Liver (tissue), 9 donors: ENCODE data around the gene GPR84. TPM values are rescaled to one million over a fixed set of nuclear protein-coding genes. Genes with fewer than 3 reads are reported as not detected.

Source experiments
- DNase-seq: peaks from one replicate; pipeline ENCODE4 v3.0.0-alpha.2; 2017; ENCODE audit warnings: low spot score
- H3K27ac ChIP-seq, 2 donors: one replicate each; pipeline ENCODE4 v1.7.0; 2013; ENCODE audit warnings: inconsistent platforms in 2 of 2, low read length in 2 of 2, control low read depth in 1 of 2, low read depth in 1 of 2, mild to moderate bottlenecking in 1 of 2
- H3K27me3 ChIP-seq, 4 donors: one replicate each; pipeline versions ENCODE4 v1.6.1 to v1.7.0; 2013; ENCODE audit warnings: low read length in 3 of 4, inconsistent platforms in 1 of 4, mild to moderate bottlenecking in 1 of 4, moderate library complexity in 1 of 4; ENCODE audit not compliant: control insufficient read depth in 4 of 4, insufficient read depth in 4 of 4
- H3K36me3 ChIP-seq, 4 donors: one replicate each; pipeline versions ENCODE4 v1.6.1 to v1.7.0; 2013; ENCODE audit warnings: low read length in 3 of 4, mild to moderate bottlenecking in 3 of 4, low read depth in 1 of 4, moderate library complexity in 1 of 4; ENCODE audit not compliant: control insufficient read depth in 4 of 4, insufficient read depth in 3 of 4
- H3K4me1 ChIP-seq, 4 donors: one replicate each; pipeline versions ENCODE4 v1.6.1 to v1.7.0; 2013; ENCODE audit warnings: low read length in 3 of 4, mild to moderate bottlenecking in 3 of 4, moderate library complexity in 1 of 4; ENCODE audit not compliant: control insufficient read depth in 4 of 4, insufficient read depth in 4 of 4
- H3K4me3 ChIP-seq, 3 donors: one replicate each; pipeline versions ENCODE4 v1.6.1 to v1.7.0; 2013; ENCODE audit warnings: low read length in 3 of 3, control low read depth in 1 of 3, low read depth in 1 of 3, mild to moderate bottlenecking in 1 of 3
- H3K9ac ChIP-seq, 2 donors: one replicate each; pipeline ENCODE4 v1.7.0; 2013; ENCODE audit warnings: low read length in 2 of 2, mild to moderate bottlenecking in 2 of 2, moderate library complexity in 2 of 2, control low read depth in 1 of 2, low read depth in 1 of 2
- H3K9me3 ChIP-seq, 4 donors: one replicate each; pipeline versions ENCODE4 v1.6.1 to v1.7.0; 2013; ENCODE audit warnings: low read length in 3 of 4; ENCODE audit not compliant: control insufficient read depth in 4 of 4
- EGR1 ChIP-seq, 2 donors: IDR thresholded peaks; 2 replicates each; pipeline ENCODE4 v1.6.1; 2016 to 2018; ENCODE audit warnings: antibody characterized with exemption in 2 of 2, low read depth in 2 of 2
- FOXA2 ChIP-seq: IDR thresholded peaks from 2 replicates; pipeline ENCODE4 v1.6.1; 2016; ENCODE audit warnings: antibody characterized with exemption
- GABPA ChIP-seq, 2 donors: IDR thresholded peaks in 1 of 2; conservative IDR thresholded peaks in 1 of 2; 2 replicates each; pipeline ENCODE4 v1.6.1; 2016; ENCODE audit warnings: antibody characterized with exemption in 2 of 2, mild to moderate bottlenecking in 1 of 2, moderate library complexity in 1 of 2
- HNF4A ChIP-seq, 2 donors: conservative IDR thresholded peaks; 2 replicates each; pipeline ENCODE4 v1.6.1; 2016; ENCODE audit warnings: antibody characterized with exemption in 2 of 2, mild to moderate bottlenecking in 2 of 2
- HNF4G ChIP-seq: IDR thresholded peaks from 2 replicates; pipeline ENCODE4 v1.6.1; 2016; ENCODE audit warnings: antibody characterized with exemption
- JUND ChIP-seq, 2 donors: IDR thresholded peaks; 2 replicates each; pipeline ENCODE4 v1.6.1; 2016; ENCODE audit warnings: antibody characterized with exemption in 2 of 2
- NR2F2 ChIP-seq: IDR thresholded peaks from 2 replicates; pipeline ENCODE4 v1.6.1; 2016; ENCODE audit warnings: antibody characterized with exemption
- RAD21 ChIP-seq, 2 donors: IDR thresholded peaks; 2 replicates each; pipeline ENCODE4 v1.6.1; 2016; ENCODE audit warnings: antibody characterized with exemption in 2 of 2, mild to moderate bottlenecking in 2 of 2
- RXRA ChIP-seq, 2 donors: IDR thresholded peaks; 2 replicates each; pipeline ENCODE4 v1.6.1; 2017 to 2018; ENCODE audit warnings: antibody characterized with exemption in 2 of 2, mild to moderate bottlenecking in 1 of 2
- SP1 ChIP-seq: IDR thresholded peaks from 2 replicates; pipeline ENCODE4 v1.6.1; 2018; ENCODE audit warnings: antibody characterized with exemption, mild to moderate bottlenecking
- TAF1 ChIP-seq: conservative IDR thresholded peaks from 2 replicates; pipeline ENCODE4 v1.6.1; 2016; ENCODE audit warnings: antibody characterized with exemption, mild to moderate bottlenecking
- YY1 ChIP-seq: IDR thresholded peaks from 2 replicates; pipeline ENCODE4 v1.6.1; 2016; ENCODE audit warnings: antibody characterized with exemption, mild to moderate bottlenecking
- WGBS: extraction: QIAGEN DNeasy Blood & Tissue Kit; methylation state at CpG from one replicate; pipeline ENCODE4 v1.1.7; 2013; 5-methylcytosine and 5-hydroxymethylcytosine counted together
- polyA plus RNA-seq, 2 donors: library from polyadenylated mRNA; stranded (reverse) in 1 of 2; unstranded in 1 of 2; fragments of 200-250 nt in 1 of 2; fragments of >200 nt in 1 of 2; fragmentation: Nextera tagmentation in 1 of 2; extraction: Ambion mirVana in 1 of 2; gene quantifications; one replicate each; pipeline versions ENCODE4 v1.2.1 to v1.2.3, GENCODE V29; 2013 to 2015
- total RNA-seq, 2 donors: library from RNA; depleted of rRNA; stranded (reverse); fragments of >200 nt; gene quantifications; one replicate each; pipeline ENCODE4 v1.2.3, GENCODE V29; 2014
- TF ChIP-seq, protein P1 (sequence below): IDR thresholded peaks from 2 replicates; pipeline ENCODE4 v1.6.1; 2016; ENCODE audit warnings: antibody characterized with exemption
- TF ChIP-seq, protein P2 (sequence below): IDR thresholded peaks from 2 replicates; pipeline ENCODE4 v1.6.1; 2016; ENCODE audit warnings: antibody characterized with exemption, mild to moderate bottlenecking
- TF ChIP-seq, protein P3 (sequence below): fragments of 150-350 bp; IDR thresholded peaks from 2 replicates; pipeline ENCODE4 v1.5.1; 2017; ENCODE audit warnings: improper control_type of control experiment, low read depth, low read length; ENCODE audit not compliant: missing input control
- TF ChIP-seq, protein P4 (sequence below): IDR thresholded peaks from 2 replicates; pipeline ENCODE4 v1.6.1; 2016; ENCODE audit warnings: antibody characterized with exemption
- TF ChIP-seq, protein P5 (sequence below): IDR thresholded peaks from 2 replicates; pipeline ENCODE4 v1.6.1; 2016; ENCODE audit warnings: antibody characterized with exemption
- donor health status: healthy.
- donor health status: healthy.
- donor health status: healthy.
- donor health status: healthy.
- donor health status: healthy.

The GPR84 gene
- total and polyA plus RNA-seq, 4 donors, result 0.09 to 0.37 (median 0.33) TPM; not detected in 1

DNA sequence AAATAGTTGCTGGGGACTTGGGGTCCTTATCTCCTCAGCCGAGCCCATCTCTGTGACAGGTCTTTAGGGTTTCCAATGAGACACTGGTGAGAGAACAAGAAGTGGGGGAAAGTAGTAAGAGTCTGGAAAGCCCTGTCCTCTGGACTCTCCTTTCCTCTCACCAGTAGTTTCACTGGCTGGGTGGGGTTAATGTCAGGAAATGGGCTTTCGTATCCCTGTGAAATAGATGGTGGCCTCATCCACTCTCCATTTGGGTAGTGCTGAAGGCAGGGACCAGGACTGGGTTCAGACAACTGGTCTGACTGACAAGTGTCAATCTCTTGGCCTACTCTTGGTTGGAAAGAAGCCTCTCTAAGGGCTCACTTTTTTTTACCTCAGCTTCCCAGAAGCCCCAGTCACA lies 12.7 kb upstream of the GPR84 start:
- H3K27me3 ChIP-seq, result no peaks in the 10 kb centered on the region
- no peak overlapping the region for H3K27ac ChIP-seq
- H3K9ac ChIP-seq, result no peak overlapping the region
- TF ChIP-seq, protein P1, sequence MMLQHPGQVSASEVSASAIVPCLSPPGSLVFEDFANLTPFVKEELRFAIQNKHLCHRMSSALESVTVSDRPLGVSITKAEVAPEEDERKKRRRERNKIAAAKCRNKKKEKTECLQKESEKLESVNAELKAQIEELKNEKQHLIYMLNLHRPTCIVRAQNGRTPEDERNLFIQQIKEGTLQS, result no peak
- TF ChIP-seq RXRA (IDR thresholded peaks at IDR 0.05) (no peak), FOXA2 (no peak), HNF4G (no peak), JUND (IDR thresholded peaks at IDR 0.05) (no peak), YY1 (no peak), TAF1 (no peak), RAD21 (IDR thresholded peaks at IDR 0.05) (no peak)
- TF ChIP-seq, protein P2, sequence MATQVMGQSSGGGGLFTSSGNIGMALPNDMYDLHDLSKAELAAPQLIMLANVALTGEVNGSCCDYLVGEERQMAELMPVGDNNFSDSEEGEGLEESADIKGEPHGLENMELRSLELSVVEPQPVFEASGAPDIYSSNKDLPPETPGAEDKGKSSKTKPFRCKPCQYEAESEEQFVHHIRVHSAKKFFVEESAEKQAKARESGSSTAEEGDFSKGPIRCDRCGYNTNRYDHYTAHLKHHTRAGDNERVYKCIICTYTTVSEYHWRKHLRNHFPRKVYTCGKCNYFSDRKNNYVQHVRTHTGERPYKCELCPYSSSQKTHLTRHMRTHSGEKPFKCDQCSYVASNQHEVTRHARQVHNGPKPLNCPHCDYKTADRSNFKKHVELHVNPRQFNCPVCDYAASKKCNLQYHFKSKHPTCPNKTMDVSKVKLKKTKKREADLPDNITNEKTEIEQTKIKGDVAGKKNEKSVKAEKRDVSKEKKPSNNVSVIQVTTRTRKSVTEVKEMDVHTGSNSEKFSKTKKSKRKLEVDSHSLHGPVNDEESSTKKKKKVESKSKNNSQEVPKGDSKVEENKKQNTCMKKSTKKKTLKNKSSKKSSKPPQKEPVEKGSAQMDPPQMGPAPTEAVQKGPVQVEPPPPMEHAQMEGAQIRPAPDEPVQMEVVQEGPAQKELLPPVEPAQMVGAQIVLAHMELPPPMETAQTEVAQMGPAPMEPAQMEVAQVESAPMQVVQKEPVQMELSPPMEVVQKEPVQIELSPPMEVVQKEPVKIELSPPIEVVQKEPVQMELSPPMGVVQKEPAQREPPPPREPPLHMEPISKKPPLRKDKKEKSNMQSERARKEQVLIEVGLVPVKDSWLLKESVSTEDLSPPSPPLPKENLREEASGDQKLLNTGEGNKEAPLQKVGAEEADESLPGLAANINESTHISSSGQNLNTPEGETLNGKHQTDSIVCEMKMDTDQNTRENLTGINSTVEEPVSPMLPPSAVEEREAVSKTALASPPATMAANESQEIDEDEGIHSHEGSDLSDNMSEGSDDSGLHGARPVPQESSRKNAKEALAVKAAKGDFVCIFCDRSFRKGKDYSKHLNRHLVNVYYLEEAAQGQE, result no peak
- TF ChIP-seq, protein P3, sequence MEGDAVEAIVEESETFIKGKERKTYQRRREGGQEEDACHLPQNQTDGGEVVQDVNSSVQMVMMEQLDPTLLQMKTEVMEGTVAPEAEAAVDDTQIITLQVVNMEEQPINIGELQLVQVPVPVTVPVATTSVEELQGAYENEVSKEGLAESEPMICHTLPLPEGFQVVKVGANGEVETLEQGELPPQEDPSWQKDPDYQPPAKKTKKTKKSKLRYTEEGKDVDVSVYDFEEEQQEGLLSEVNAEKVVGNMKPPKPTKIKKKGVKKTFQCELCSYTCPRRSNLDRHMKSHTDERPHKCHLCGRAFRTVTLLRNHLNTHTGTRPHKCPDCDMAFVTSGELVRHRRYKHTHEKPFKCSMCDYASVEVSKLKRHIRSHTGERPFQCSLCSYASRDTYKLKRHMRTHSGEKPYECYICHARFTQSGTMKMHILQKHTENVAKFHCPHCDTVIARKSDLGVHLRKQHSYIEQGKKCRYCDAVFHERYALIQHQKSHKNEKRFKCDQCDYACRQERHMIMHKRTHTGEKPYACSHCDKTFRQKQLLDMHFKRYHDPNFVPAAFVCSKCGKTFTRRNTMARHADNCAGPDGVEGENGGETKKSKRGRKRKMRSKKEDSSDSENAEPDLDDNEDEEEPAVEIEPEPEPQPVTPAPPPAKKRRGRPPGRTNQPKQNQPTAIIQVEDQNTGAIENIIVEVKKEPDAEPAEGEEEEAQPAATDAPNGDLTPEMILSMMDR, result no peak
- H3K4me1 ChIP-seq, result peaks cover 5 to 11% (median 6%) of the 10 kb centered on the region in 4 donors
- H3K9me3 ChIP-seq, result no peaks in the 10 kb centered on the region
- no peak overlapping the region for H3K4me3 ChIP-seq
- 90% methylated on average over 2 of the region's 2 CpGs for WGBS
- DNase-seq, result no peak
- H3K36me3 ChIP-seq, result peaks cover 0 to 8% (median 2%) of the 10 kb centered on the region in 4 donors

DNA sequence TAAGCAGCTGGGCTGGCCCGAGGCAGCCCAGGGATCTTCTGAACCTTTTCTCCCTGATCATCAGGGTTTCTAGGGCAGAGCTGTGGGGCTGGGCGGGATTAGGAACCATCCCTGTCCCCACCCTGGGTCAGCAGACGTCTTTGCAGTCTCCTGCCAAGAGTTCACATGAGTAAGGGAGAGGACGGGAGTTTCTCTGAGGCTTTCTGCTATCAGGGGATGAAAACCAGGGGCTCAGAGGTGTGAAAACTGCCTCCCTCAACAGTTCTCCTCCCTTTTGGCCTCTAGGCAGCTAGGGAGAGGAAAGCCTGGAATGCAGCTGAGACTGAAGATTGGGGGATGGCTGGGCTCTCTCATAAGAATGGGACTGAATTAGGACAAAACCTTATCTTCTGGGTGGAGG lies 12.3 kb upstream of the GPR84 start:
- Histone ChIP-seq H3K27me3 (no peaks in the 10 kb centered on the region), H3K4me1 (peaks cover 5 to 12% (median 6%) of the 10 kb centered on the region in 4 donors), H3K9ac (no peak overlapping the region), H3K9me3 (no peaks in the 10 kb centered on the region), H3K36me3 (peaks cover 0 to 8% (median 2%) of the 10 kb centered on the region in 4 donors), H3K27ac (no peak overlapping the region), H3K4me3 (no peak overlapping the region)
- WGBS, result 88% methylated on average over 4 of the region's 4 CpGs
- DNase-seq, result no peak
- no peak for TF ChIP-seq HNF4G
- no peak for TF ChIP-seq RXRA (IDR thresholded peaks at IDR 0.05)
- no peak for TF ChIP-seq NR2F2
- TF ChIP-seq FOXA2, result no peak
- TF ChIP-seq, protein P2, result no peak
- no peak for TF ChIP-seq HNF4A (conservative IDR thresholded peaks at IDR 0.05)
- TF ChIP-seq, protein P4, sequence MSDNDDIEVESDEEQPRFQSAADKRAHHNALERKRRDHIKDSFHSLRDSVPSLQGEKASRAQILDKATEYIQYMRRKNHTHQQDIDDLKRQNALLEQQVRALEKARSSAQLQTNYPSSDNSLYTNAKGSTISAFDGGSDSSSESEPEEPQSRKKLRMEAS, result no peak
- TF ChIP-seq GABPA (IDR thresholded peaks at IDR 0.05 in 1 of 2, conservative IDR thresholded peaks at IDR 0.05 in 1 of 2), result no peak
- TF ChIP-seq SP1, result no peak
- TF ChIP-seq EGR1 (IDR thresholded peaks at IDR 0.05; ENCODE audit: low read depth in 2 of 2), result no peak
- TF ChIP-seq, protein P1, result no peak
- TF ChIP-seq RAD21 (IDR thresholded peaks at IDR 0.05), result no peak
- TF ChIP-seq JUND (IDR thresholded peaks at IDR 0.05), result no peak
- TF ChIP-seq YY1, result no peak
- TF ChIP-seq, protein P3, result no peak
- TF ChIP-seq, protein P5, sequence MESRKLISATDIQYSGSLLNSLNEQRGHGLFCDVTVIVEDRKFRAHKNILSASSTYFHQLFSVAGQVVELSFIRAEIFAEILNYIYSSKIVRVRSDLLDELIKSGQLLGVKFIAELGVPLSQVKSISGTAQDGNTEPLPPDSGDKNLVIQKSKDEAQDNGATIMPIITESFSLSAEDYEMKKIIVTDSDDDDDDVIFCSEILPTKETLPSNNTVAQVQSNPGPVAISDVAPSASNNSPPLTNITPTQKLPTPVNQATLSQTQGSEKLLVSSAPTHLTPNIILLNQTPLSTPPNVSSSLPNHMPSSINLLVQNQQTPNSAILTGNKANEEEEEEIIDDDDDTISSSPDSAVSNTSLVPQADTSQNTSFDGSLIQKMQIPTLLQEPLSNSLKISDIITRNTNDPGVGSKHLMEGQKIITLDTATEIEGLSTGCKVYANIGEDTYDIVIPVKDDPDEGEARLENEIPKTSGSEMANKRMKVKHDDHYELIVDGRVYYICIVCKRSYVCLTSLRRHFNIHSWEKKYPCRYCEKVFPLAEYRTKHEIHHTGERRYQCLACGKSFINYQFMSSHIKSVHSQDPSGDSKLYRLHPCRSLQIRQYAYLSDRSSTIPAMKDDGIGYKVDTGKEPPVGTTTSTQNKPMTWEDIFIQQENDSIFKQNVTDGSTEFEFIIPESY, result no peak
- no peak for TF ChIP-seq TAF1
